GM12878 (cell line): ENCODE results near the gene ING4. TPM values are rescaled to one million over a fixed set of nuclear protein-coding genes. Genes with fewer than 3 reads are reported as not detected.
A peak's percentile ranks its signal among the peaks of the same experiment; 100 is the strongest.

ENCODE experiments used
- ATAC-seq: fragments of 200-7000 bp; cut with Tn5 transposase; 3 replicates; pipeline ENCODE4 v1.9.1; 2020; ENCODE audit warnings: mild to moderate bottlenecking, moderate library complexity
- BruUV-seq: library from RNA; stranded (reverse); fragments of 400-500 nt; replicated peaks from 2 replicates; lab custom pipeline; 2021; lab: Mats Ljungman, UMichigan
- CTCF ChIA-PET: fragments of 300-600 bp; sonication (Branson Sonifier 250); formaldehyde crosslinking; extraction: SDS; loops from one replicate; lab custom pipeline; 2021; ENCODE audit warnings: inconsistent platforms; lab: Yijun Ruan, JAX
- POLR2A ChIA-PET: fragments of 350-600 bp; formaldehyde crosslinking; extraction: SDS; loops from one replicate; lab custom pipeline; 2021; ENCODE audit warnings: inconsistent platforms; lab: Charles Lee
- RAD21 ChIA-PET: fragments of 300-600 bp; sonication (Branson Sonifier 250); formaldehyde crosslinking; loops from one replicate; lab custom pipeline; 2023; ENCODE audit warnings: antibody characterized with exemption; ENCODE audit not compliant: unreplicated experiment; lab: Charles Lee
- SMC1A ChIA-PET: fragments of 300-600 bp; sonication (Branson Sonifier 250); formaldehyde crosslinking; loops from one replicate; lab custom pipeline; 2023; ENCODE audit not compliant: unreplicated experiment, uncharacterized antibody; lab: Charles Lee
- DNase-seq: peaks from one replicate; pipeline ENCODE4 v3.0.0-alpha.2; 2011; ENCODE audit warnings: low read depth, low spot score
- FAIRE-seq: peaks from 3 replicates; lab custom pipeline; 2011; peaks lifted over from hg19 to GRCh38; lab: Jason Lieb, UNC
- H2AFZ ChIP-seq: 2 replicates; pipeline ENCODE4 v1.6.0; 2011; ENCODE audit warnings: low read depth, low read length, control low read depth; ENCODE audit not compliant: control insufficient read depth
- H3K27ac ChIP-seq: 2 replicates; pipeline ENCODE4 v1.5.1; 2011; ENCODE audit warnings: control low read depth; ENCODE audit not compliant: control insufficient read depth, insufficient read depth
- H3K27me3 ChIP-seq, 2 experiments: replicated peaks in 1 of 2; 2 replicates each; pipeline versions ENCODE4 v1.6.0 to v1.6.1; 2011; ENCODE audit warnings: low read length in 1 of 2; ENCODE audit not compliant: control insufficient read depth in 2 of 2, insufficient read depth in 2 of 2
- H3K36me3 ChIP-seq, 2 experiments: 2 replicates each; pipeline ENCODE4 v1.5.1; 2011; ENCODE audit warnings: low read length in 1 of 2; ENCODE audit not compliant: control insufficient read depth in 2 of 2, insufficient read depth in 2 of 2
- H3K4me1 ChIP-seq: 2 replicates; pipeline ENCODE4 v1.6.1; 2011; ENCODE audit warnings: mild to moderate bottlenecking, low read length, moderate library complexity, mixed read lengths; ENCODE audit not compliant: control insufficient read depth, insufficient read depth
- H3K4me2 ChIP-seq: 2 replicates; pipeline ENCODE4 v1.6.0; 2011; ENCODE audit warnings: control low read depth; ENCODE audit not compliant: control insufficient read depth, insufficient read depth
- H3K4me3 ChIP-seq: fragments of 200-600 bp; sonication (generic); 2 replicates; pipeline ENCODE4 v1.5.1; 2016
- H3K79me2 ChIP-seq: 2 replicates; pipeline ENCODE4 v1.6.0; 2011; ENCODE audit warnings: low read length; ENCODE audit not compliant: control insufficient read depth, insufficient read depth
- H3K9ac ChIP-seq: 2 replicates; pipeline ENCODE4 v1.8.0; 2011; ENCODE audit warnings: low read length, control low read depth, mixed read lengths; ENCODE audit not compliant: control insufficient read depth, insufficient read depth
- H3K9me3 ChIP-seq: replicated peaks from 3 replicates; pipeline ENCODE4 v1.5.1; 2011; ENCODE audit warnings: mild to moderate bottlenecking, low read length; ENCODE audit not compliant: control insufficient read depth, insufficient read depth
- H4K20me1 ChIP-seq: 2 replicates; pipeline ENCODE4 v1.6.0; 2011; ENCODE audit not compliant: control insufficient read depth, insufficient read depth
- FOS ChIP-seq: IDR thresholded peaks from 3 replicates; pipeline ENCODE4 v1.6.1; 2011; ENCODE audit warnings: borderline replicate concordance; ENCODE audit not compliant: insufficient read length; ENCODE audit errors: extremely low read depth
- HCFC1 ChIP-seq: fragments of 150-350 bp; IDR thresholded peaks from 2 replicates; pipeline ENCODE4 v1.6.1; 2014; ENCODE audit warnings: low read length
- HDGF ChIP-seq: fragments of 450-650 bp; IDR thresholded peaks from 2 replicates; pipeline ENCODE4 v1.6.1; 2016; ENCODE audit warnings: antibody characterized with exemption
- IKZF1 ChIP-seq: fragments of 450-650 bp; conservative IDR thresholded peaks from 2 replicates; pipeline ENCODE4 v1.6.1; 2017; ENCODE audit warnings: antibody characterized with exemption, mild to moderate bottlenecking
- MTA2 ChIP-seq: fragments of 450-650 bp; IDR thresholded peaks from 2 replicates; pipeline ENCODE4 v1.6.1; 2016; ENCODE audit warnings: low read depth, mild to moderate bottlenecking, moderate library complexity
- NR2F1 ChIP-seq: fragments of 450-650 bp; conservative IDR thresholded peaks from 2 replicates; pipeline ENCODE4 v1.6.1; 2017; ENCODE audit warnings: mild to moderate bottlenecking
- POLR2AphosphoS5 ChIP-seq: IDR thresholded peaks from 2 replicates; pipeline ENCODE4 v1.6.1; 2011; ENCODE audit warnings: mild to moderate bottlenecking, low read length, inconsistent platforms
- RELB ChIP-seq: fragments of 450-650 bp; IDR thresholded peaks from 2 replicates; pipeline ENCODE4 v1.6.1; 2017; ENCODE audit warnings: low read depth, mild to moderate bottlenecking, moderate library complexity
- RUNX3 ChIP-seq: IDR thresholded peaks from 2 replicates; pipeline ENCODE4 v1.6.1; 2012; ENCODE audit warnings: low read length, inconsistent platforms
- ZNF217 ChIP-seq: fragments of 450-650 bp; IDR thresholded peaks from 2 replicates; pipeline ENCODE4 v1.6.1; 2017; ENCODE audit warnings: antibody characterized with exemption, mild to moderate bottlenecking
- WGBS: methylation state at CpG from one replicate; pipeline ENCODE4 v1.1.6; 2016; ENCODE audit warnings: low lambda C conversion rate; ENCODE audit not compliant: insufficient replicate concordance, insufficient coverage; ENCODE audit errors: missing lambda C conversion rate; 5-methylcytosine and 5-hydroxymethylcytosine counted together
- in situ Hi-C: fragments of 300-500 bp; cut with MboI; formaldehyde crosslinking; loops from 9 replicates; pipeline ENCODE4 v1.14.3; 2018; ENCODE audit warnings: mixed read lengths
- intact Hi-C: fragments of 100-400 bp; cut with micrococcal nuclease; formaldehyde crosslinking; loops from one replicate; pipeline ENCODE4 v1.14.2; 2022; ENCODE audit not compliant: unreplicated experiment
- polyA plus RNA-seq, 11 experiments: library from polyadenylated mRNA; depleted of rRNA in 4 of 11; unstranded in 6 of 11; stranded (reverse) in 5 of 11; fragments of >200 nt; fragmentation: Nextera tagmentation in 4 of 11; fragmentation: Illumina TruSeq in 1 of 11; extraction: Ambion mirVana in 4 of 11; extraction: Trizol in 1 of 11; gene quantifications; 1 replicate in 1 of 11; 2 replicates in 10 of 11; pipeline versions ENCODE4 v1.2.1 to v1.2.3, GENCODE V29; 2011 to 2016; ENCODE audit warnings: inconsistent platforms in 2 of 11, missing spikeins in 2 of 11, low read depth in 1 of 11
- total RNA-seq, 4 experiments: library from RNA; depleted of rRNA in 3 of 4; stranded (reverse); fragments of >200 nt in 3 of 4; fragmentation: Illumina TruSeq in 1 of 4; extraction: Trizol in 1 of 4; gene quantifications; 2 replicates each; pipeline versions ENCODE4 v1.2.1 to v1.2.3, GENCODE V29; 2013 to 2021
- TF ChIP-seq, protein P1 (sequence below): fragments of 450-650 bp; IDR thresholded peaks from 2 replicates; pipeline ENCODE4 v1.6.1; 2017; ENCODE audit warnings: mild to moderate bottlenecking, low read depth, inconsistent platforms; ENCODE audit not compliant: poor library complexity, severe bottlenecking
- TF ChIP-seq, protein P2 (sequence below): fragments of 150-350 bp; IDR thresholded peaks from 2 replicates; pipeline ENCODE4 v1.6.1; 2016; ENCODE audit warnings: low read depth, low read length
- TF ChIP-seq, protein P3 (sequence below): fragments of 450-650 bp; IDR thresholded peaks from 2 replicates; pipeline ENCODE4 v1.6.1; 2016; ENCODE audit warnings: mild to moderate bottlenecking

ING4 gene
- total and polyA plus RNA-seq, 10 of the 15 experiments (the other 5 are each of a cell fraction or from before 2014, with no cell fraction given): 7.2 to 53.9 (median 21.8) TPM

GRCh38 chr12:6605421-6606330 is 57.2 kb downstream of the ING4 start:
- TSS peak; percentile 50 for BruUV-seq
- 0 out of 2 replicates have a peak, but pooled peaks have one; percentile 17 for TF ChIP-seq RELB
- TF ChIP-seq MTA2: 0 out of 2 replicates have a peak, but pooled peaks have one; percentile 3
- no peak for TF ChIP-seq ZNF217
- TF ChIP-seq HCFC1: no peak
- TF ChIP-seq, protein P1, sequence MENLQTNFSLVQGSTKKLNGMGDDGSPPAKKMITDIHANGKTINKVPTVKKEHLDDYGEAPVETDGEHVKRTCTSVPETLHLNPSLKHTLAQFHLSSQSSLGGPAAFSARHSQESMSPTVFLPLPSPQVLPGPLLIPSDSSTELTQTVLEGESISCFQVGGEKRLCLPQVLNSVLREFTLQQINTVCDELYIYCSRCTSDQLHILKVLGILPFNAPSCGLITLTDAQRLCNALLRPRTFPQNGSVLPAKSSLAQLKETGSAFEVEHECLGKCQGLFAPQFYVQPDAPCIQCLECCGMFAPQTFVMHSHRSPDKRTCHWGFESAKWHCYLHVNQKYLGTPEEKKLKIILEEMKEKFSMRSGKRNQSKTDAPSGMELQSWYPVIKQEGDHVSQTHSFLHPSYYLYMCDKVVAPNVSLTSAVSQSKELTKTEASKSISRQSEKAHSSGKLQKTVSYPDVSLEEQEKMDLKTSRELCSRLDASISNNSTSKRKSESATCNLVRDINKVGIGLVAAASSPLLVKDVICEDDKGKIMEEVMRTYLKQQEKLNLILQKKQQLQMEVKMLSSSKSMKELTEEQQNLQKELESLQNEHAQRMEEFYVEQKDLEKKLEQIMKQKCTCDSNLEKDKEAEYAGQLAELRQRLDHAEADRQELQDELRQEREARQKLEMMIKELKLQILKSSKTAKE: no peak
- TF ChIP-seq HDGF: no peak
- 0 out of 2 replicates have a peak, but pooled peaks have one; percentile 15 for TF ChIP-seq NR2F1
- TF ChIP-seq FOS: no peak
- TF ChIP-seq, protein P2, sequence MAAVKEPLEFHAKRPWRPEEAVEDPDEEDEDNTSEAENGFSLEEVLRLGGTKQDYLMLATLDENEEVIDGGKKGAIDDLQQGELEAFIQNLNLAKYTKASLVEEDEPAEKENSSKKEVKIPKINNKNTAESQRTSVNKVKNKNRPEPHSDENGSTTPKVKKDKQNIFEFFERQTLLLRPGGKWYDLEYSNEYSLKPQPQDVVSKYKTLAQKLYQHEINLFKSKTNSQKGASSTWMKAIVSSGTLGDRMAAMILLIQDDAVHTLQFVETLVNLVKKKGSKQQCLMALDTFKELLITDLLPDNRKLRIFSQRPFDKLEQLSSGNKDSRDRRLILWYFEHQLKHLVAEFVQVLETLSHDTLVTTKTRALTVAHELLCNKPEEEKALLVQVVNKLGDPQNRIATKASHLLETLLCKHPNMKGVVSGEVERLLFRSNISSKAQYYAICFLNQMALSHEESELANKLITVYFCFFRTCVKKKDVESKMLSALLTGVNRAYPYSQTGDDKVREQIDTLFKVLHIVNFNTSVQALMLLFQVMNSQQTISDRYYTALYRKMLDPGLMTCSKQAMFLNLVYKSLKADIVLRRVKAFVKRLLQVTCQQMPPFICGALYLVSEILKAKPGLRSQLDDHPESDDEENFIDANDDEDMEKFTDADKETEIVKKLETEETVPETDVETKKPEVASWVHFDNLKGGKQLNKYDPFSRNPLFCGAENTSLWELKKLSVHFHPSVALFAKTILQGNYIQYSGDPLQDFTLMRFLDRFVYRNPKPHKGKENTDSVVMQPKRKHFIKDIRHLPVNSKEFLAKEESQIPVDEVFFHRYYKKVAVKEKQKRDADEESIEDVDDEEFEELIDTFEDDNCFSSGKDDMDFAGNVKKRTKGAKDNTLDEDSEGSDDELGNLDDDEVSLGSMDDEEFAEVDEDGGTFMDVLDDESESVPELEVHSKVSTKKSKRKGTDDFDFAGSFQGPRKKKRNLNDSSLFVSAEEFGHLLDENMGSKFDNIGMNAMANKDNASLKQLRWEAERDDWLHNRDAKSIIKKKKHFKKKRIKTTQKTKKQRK: no peak
- TF ChIP-seq, protein P3, sequence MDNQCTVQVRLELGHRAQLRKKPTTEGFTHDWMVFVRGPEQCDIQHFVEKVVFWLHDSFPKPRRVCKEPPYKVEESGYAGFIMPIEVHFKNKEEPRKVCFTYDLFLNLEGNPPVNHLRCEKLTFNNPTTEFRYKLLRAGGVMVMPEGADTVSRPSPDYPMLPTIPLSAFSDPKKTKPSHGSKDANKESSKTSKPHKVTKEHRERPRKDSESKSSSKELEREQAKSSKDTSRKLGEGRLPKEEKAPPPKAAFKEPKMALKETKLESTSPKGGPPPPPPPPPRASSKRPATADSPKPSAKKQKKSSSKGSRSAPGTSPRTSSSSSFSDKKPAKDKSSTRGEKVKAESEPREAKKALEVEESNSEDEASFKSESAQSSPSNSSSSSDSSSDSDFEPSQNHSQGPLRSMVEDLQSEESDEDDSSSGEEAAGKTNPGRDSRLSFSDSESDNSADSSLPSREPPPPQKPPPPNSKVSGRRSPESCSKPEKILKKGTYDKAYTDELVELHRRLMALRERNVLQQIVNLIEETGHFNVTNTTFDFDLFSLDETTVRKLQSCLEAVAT: no peak
- TF ChIP-seq IKZF1: 0 out of 2 replicates have a peak, but pooled peaks have one; percentile 26
- TF ChIP-seq POLR2AphosphoS5: peak; percentile 19
- no peak; the same call in 1 of the 2 replicates for TF ChIP-seq RUNX3

More at GRCh38 chr12:6605421-6606330, 57.2 kb downstream of the ING4 start:
- in situ Hi-C loops (no loop called here), intact Hi-C loops (no loop called here)
- DNase-seq (no peak), FAIRE-seq (no peak), ATAC-seq (peak; percentile 19)
- no peak overlapping the region for H2AFZ ChIP-seq
- peak overlapping the region; percentile 63 for H3K9ac ChIP-seq
- peaks cover 14 to 15% of the 10 kb centered on the region in 2 experiments for H3K36me3 ChIP-seq
- peak overlapping the region; percentile 99 for H3K4me3 ChIP-seq
- peak overlapping the region; percentile 75 for H3K4me2 ChIP-seq
- peaks cover 14% of the 10 kb centered on the region for H4K20me1 ChIP-seq
- no peaks in the 10 kb centered on the region for H3K9me3 ChIP-seq
- peaks cover 24% of the 10 kb centered on the region for H3K4me1 ChIP-seq
- H3K27me3 ChIP-seq: no peaks in the 10 kb centered on the region
- SMC1A ChIA-PET: interaction anchor here (0.5 to 2.0 kb wide), 9 partner anchors 11 to 204 kb away, joined by 3 to 7 read pairs (median 4); partner anchors contain the start of genes LPAR5, MLF2 and ZNF384
- RAD21 ChIA-PET: interaction anchor here (0.7 to 1.9 kb wide), 9 partner anchors 8 to 180 kb away, joined by 3 to 8 read pairs (median 3); partner anchors contain the start of genes VAMP1 and ZNF384
- WGBS: 2% methylated on average over 18 of the region's 18 CpGs
- peaks cover 48% of the 10 kb centered on the region for H3K79me2 ChIP-seq
- POLR2A ChIA-PET: interaction anchor here (0.6 to 1.6 kb wide), 6 partner anchors 8 to 118 kb away, joined by 3 to 11 read pairs (median 4); partner anchors contain the start of genes COPS7A and LPAR5
- peak overlapping the region; percentile 70 for H3K27ac ChIP-seq
- CTCF ChIA-PET: interaction anchor here (0.8 to 4.9 kb wide), 9 partner anchors 34 to 180 kb away, joined by 3 to 43 read pairs (median 4); no protein-coding TSS in a partner anchor
